NCI-H226 (cell line): ENCODE data around the gene BPIFB3.

Experiments
- DNase-seq: peaks from one replicate; pipeline ENCODE4 v3.0.0-alpha.2; 2015

Gene BPIFB3

GRCh38 chr20:33053291-33054106 is at the start of gene BPIFB3:
BPIFB3 (plus strand) TSS chr20:33053903; CDS start chr20:33055436, 1,533 bp downstream.
- DNase-seq = no peak

GRCh38 chr20:33004141-33004751 is 49.5 kb upstream of the BPIFB3 start, which contains the start of gene SUN5:
SUN5 (minus strand) TSS chr20:33004433; CDS start chr20:33004340, 93 bp downstream.
- DNase-seq = no peak

GRCh38 chr20:33005132-33005566 is 48.6 kb upstream of the BPIFB3 start:
- DNase-seq = no peak

GRCh38 chr20:33005908-33006775 is 47.6 kb upstream of the BPIFB3 start:
- no peak for DNase-seq

GRCh38 chr20:33006776-33007375 is 46.8 kb upstream of the BPIFB3 start:
- DNase-seq = no peak

- no peak for DNase-seq
Observed at GRCh38 chr20:33007376-33008335, 46.0 kb upstream of the BPIFB3 start, which contains the start of gene BPIFB2. BPIFB2 (plus strand) TSS chr20:33007704; CDS start chr20:33008575, 871 bp downstream.

GRCh38 chr20:33008336-33009213 is 45.1 kb upstream of the BPIFB3 start:
- DNase-seq = no peak

- DNase-seq = no peak
Observed at GRCh38 chr20:33009214-33010132, 44.2 kb upstream of the BPIFB3 start.

GRCh38 chr20:33010133-33010504 is 43.6 kb upstream of the BPIFB3 start:
- no peak for DNase-seq

GRCh38 chr20:33010674-33011449 is 42.8 kb upstream of the BPIFB3 start:
- DNase-seq = no peak

- DNase-seq = no peak
Observed at GRCh38 chr20:33012327-33013189, 41.1 kb upstream of the BPIFB3 start.

- no peak for DNase-seq
Observed at GRCh38 chr20:33013701-33014326, 39.9 kb upstream of the BPIFB3 start.

- DNase-seq = no peak
Observed at GRCh38 chr20:33014336-33015113, 39.2 kb upstream of the BPIFB3 start.

GRCh38 chr20:33015114-33015484 is 38.6 kb upstream of the BPIFB3 start:
- DNase-seq = no peak

GRCh38 chr20:33015700-33016580 is 37.8 kb upstream of the BPIFB3 start:
- no peak for DNase-seq
